Measurements from ENCODE around the gene APBA2.
"Not testable (repeated sequence)": the region's sequence is repeated elsewhere in the genome, so short reads cannot be mapped to it uniquely, and the experiment has no call there.

Gene APBA2

GRCh38 chr15:29018995-29019976 is 133.5 kb downstream of the APBA2 start:
- no peaks in the 10 kb centered on the region for H3K27me3 ChIP-seq (ENCODE audit: control insufficient read depth in 3 of 3, insufficient read depth in 3 of 3, low read depth in 1 of 3, low read length in 3 of 3)
- H3K4me2 ChIP-seq (ENCODE audit: insufficient read depth, low read length, poor library complexity, severe bottlenecking) = no peak overlapping the region
- no peak overlapping the region for H4K91ac ChIP-seq (ENCODE audit: low read depth, low read length, poor library complexity)
- no peak overlapping the region for H3K23ac ChIP-seq (ENCODE audit: low read depth, low read length, poor library complexity)
- H3K27ac ChIP-seq (replicated peaks; ENCODE audit: low read length) = no peak overlapping the region
- no peak overlapping the region for H3K14ac ChIP-seq (ENCODE audit: low read length)
- H3K4ac ChIP-seq (ENCODE audit: low read length) = no peak overlapping the region
- no peak overlapping the region for H2BK5ac ChIP-seq (ENCODE audit: low read length)
- no peak overlapping the region for H2BK12ac ChIP-seq (ENCODE audit: low read length)
- H3K4me1 ChIP-seq (ENCODE audit: control insufficient read depth in 2 of 2, insufficient read depth in 1 of 2, low read depth in 1 of 2, low read length in 2 of 2) = peaks cover 0 to 4% of the 10 kb centered on the region in 2 donors
- peak overlapping the region; percentile 49 for H3K18ac ChIP-seq (ENCODE audit: low read length)
- no peaks in the 10 kb centered on the region for H3K79me1 ChIP-seq (ENCODE audit: low read depth, low read length)
- H2AFZ ChIP-seq (ENCODE audit: low read length) = no peak overlapping the region
- no peak overlapping the region for H2AK5ac ChIP-seq (ENCODE audit: low read depth, low read length)
- H4K8ac ChIP-seq (ENCODE audit: low read depth, low read length) = no peak overlapping the region
- H3K9me3 ChIP-seq (replicated peaks in 1 of 2; ENCODE audit: control insufficient read depth in 2 of 2, insufficient read depth in 1 of 2, low read depth in 1 of 2, low read length in 2 of 2) = peaks cover 0 to 5% of the 10 kb centered on the region in 2 donors
- H3K36me3 ChIP-seq (replicated peaks in 1 of 2; ENCODE audit: control insufficient read depth in 2 of 2, insufficient read depth in 2 of 2, low read length in 2 of 2) = peaks cover 0 to 4% of the 10 kb centered on the region in 2 donors
- H3K9ac ChIP-seq (ENCODE audit: low read depth, low read length, poor library complexity) = no peak overlapping the region
- no peak overlapping the region for H2BK120ac ChIP-seq (ENCODE audit: low read depth, low read length)
- no peak overlapping the region for H2BK15ac ChIP-seq (ENCODE audit: low read length)
- DNase-seq (ENCODE audit: low spot score) = no peak
- WGBS, 2 donors (ENCODE audit: extremely low coverage in 2 of 2, insufficient read length in 2 of 2, insufficient replicate concordance in 1 of 2) = no CpG with 5 or more reads among the region's 9 CpGs
- H3K4me3 ChIP-seq (ENCODE audit: low read length in 2 of 2) = no peak overlapping the region

- Histone ChIP-seq H3K27me3 (ENCODE audit: control insufficient read depth in 3 of 3, insufficient read depth in 3 of 3, low read depth in 1 of 3, low read length in 3 of 3) (no peaks in the 10 kb centered on the region), H3K4ac (ENCODE audit: low read length) (no peak overlapping the region), H2AFZ (ENCODE audit: low read length) (no peak overlapping the region), H2AK5ac (ENCODE audit: low read depth, low read length) (no peak overlapping the region), H3K36me3 (replicated peaks in 1 of 2; ENCODE audit: control insufficient read depth in 2 of 2, insufficient read depth in 2 of 2, low read length in 2 of 2) (no peaks in the 10 kb centered on the region), H3K23ac (ENCODE audit: low read depth, low read length, poor library complexity) (no peak overlapping the region), H3K4me1 (ENCODE audit: control insufficient read depth in 2 of 2, insufficient read depth in 1 of 2, low read depth in 1 of 2, low read length in 2 of 2) (peaks cover 0 to 4% of the 10 kb centered on the region in 2 donors), H3K4me2 (ENCODE audit: insufficient read depth, low read length, poor library complexity, severe bottlenecking) (no peak overlapping the region), H3K79me1 (ENCODE audit: low read depth, low read length) (no peaks in the 10 kb centered on the region), H2BK15ac (ENCODE audit: low read length) (no peak overlapping the region), H3K9ac (ENCODE audit: low read depth, low read length, poor library complexity) (no peak overlapping the region), H2BK120ac (ENCODE audit: low read depth, low read length) (no peak overlapping the region), H4K8ac (ENCODE audit: low read depth, low read length) (no peak overlapping the region), H2BK5ac (ENCODE audit: low read length) (no peak overlapping the region), H3K9me3 (replicated peaks in 1 of 2; ENCODE audit: control insufficient read depth in 2 of 2, insufficient read depth in 1 of 2, low read depth in 1 of 2, low read length in 2 of 2) (peaks cover 0 to 5% of the 10 kb centered on the region in 2 donors), H3K4me3 (ENCODE audit: low read length in 2 of 2) (no peak overlapping the region), H3K27ac (replicated peaks; ENCODE audit: low read length) (no peak overlapping the region), H2BK12ac (ENCODE audit: low read length) (no peak overlapping the region), H3K14ac (ENCODE audit: low read length) (no peak overlapping the region), H3K18ac (ENCODE audit: low read length) (no peak overlapping the region), H4K91ac (ENCODE audit: low read depth, low read length, poor library complexity) (no peak overlapping the region)
- no CpG with 5 or more reads among the region's 7 CpGs for WGBS, 2 donors (ENCODE audit: extremely low coverage in 2 of 2, insufficient read length in 2 of 2, insufficient replicate concordance in 1 of 2)
- DNase-seq (ENCODE audit: low spot score) = no peak
Measured at GRCh38 chr15:29021857-29022256, 136.1 kb downstream of the APBA2 start.

- DNase-seq (ENCODE audit: low spot score) = no peak
- no peak overlapping the region for H3K4me3 ChIP-seq (ENCODE audit: low read length in 2 of 2)
- no peaks in the 10 kb centered on the region for H3K27me3 ChIP-seq (ENCODE audit: control insufficient read depth in 3 of 3, insufficient read depth in 3 of 3, low read depth in 1 of 3, low read length in 3 of 3)
- no peak overlapping the region for H3K14ac ChIP-seq (ENCODE audit: low read length)
- H2BK5ac ChIP-seq (ENCODE audit: low read length) = no peak overlapping the region
- H3K79me1 ChIP-seq (ENCODE audit: low read depth, low read length) = peaks cover under 1% of the 10 kb centered on the region
- H2BK15ac ChIP-seq (ENCODE audit: low read length) = no peak overlapping the region
- no peak overlapping the region for H2BK12ac ChIP-seq (ENCODE audit: low read length)
- no peak overlapping the region for H3K23ac ChIP-seq (ENCODE audit: low read depth, low read length, poor library complexity)
- no peak overlapping the region for H3K4ac ChIP-seq (ENCODE audit: low read length)
- no peak overlapping the region for H4K8ac ChIP-seq (ENCODE audit: low read depth, low read length)
- no peak overlapping the region for H2AFZ ChIP-seq (ENCODE audit: low read length)
- no peak overlapping the region for H3K18ac ChIP-seq (ENCODE audit: low read length)
- H2AK5ac ChIP-seq (ENCODE audit: low read depth, low read length) = no peak overlapping the region
- H4K91ac ChIP-seq (ENCODE audit: low read depth, low read length, poor library complexity) = no peak overlapping the region
- H3K36me3 ChIP-seq (replicated peaks in 1 of 2; ENCODE audit: control insufficient read depth in 2 of 2, insufficient read depth in 2 of 2, low read length in 2 of 2) = no peaks in the 10 kb centered on the region
- no peak overlapping the region for H3K9ac ChIP-seq (ENCODE audit: low read depth, low read length, poor library complexity)
- H3K4me1 ChIP-seq (ENCODE audit: control insufficient read depth in 2 of 2, insufficient read depth in 1 of 2, low read depth in 1 of 2, low read length in 2 of 2) = no peaks in the 10 kb centered on the region
- no peak overlapping the region for H3K4me2 ChIP-seq (ENCODE audit: insufficient read depth, low read length, poor library complexity, severe bottlenecking)
- no CpG with 5 or more reads among the region's 5 CpGs for WGBS, 2 donors (ENCODE audit: extremely low coverage in 2 of 2, insufficient read length in 2 of 2, insufficient replicate concordance in 1 of 2)
- H2BK120ac ChIP-seq (ENCODE audit: low read depth, low read length) = no peak overlapping the region
- H3K9me3 ChIP-seq (replicated peaks in 1 of 2; ENCODE audit: control insufficient read depth in 2 of 2, insufficient read depth in 1 of 2, low read depth in 1 of 2, low read length in 2 of 2) = peaks cover 2 to 18% of the 10 kb centered on the region in 2 donors
- H3K27ac ChIP-seq (replicated peaks; ENCODE audit: low read length) = no peak overlapping the region
Measured at GRCh38 chr15:29024662-29025061, 138.9 kb downstream of the APBA2 start.

- H2BK15ac ChIP-seq (ENCODE audit: low read length); H3K4me3 ChIP-seq (ENCODE audit: low read length in 2 of 2); H2AFZ ChIP-seq (ENCODE audit: low read length); H3K18ac ChIP-seq (ENCODE audit: low read length); H3K4me1 ChIP-seq (ENCODE audit: control insufficient read depth in 2 of 2, insufficient read depth in 1 of 2, low read depth in 1 of 2, low read length in 2 of 2); H3K9ac ChIP-seq (ENCODE audit: low read depth, low read length, poor library complexity); H4K91ac ChIP-seq (ENCODE audit: low read depth, low read length, poor library complexity); H2BK120ac ChIP-seq (ENCODE audit: low read depth, low read length); DNase-seq (ENCODE audit: low spot score); H2BK5ac ChIP-seq (ENCODE audit: low read length); H3K14ac ChIP-seq (ENCODE audit: low read length); H2AK5ac ChIP-seq (ENCODE audit: low read depth, low read length); H3K27ac ChIP-seq (replicated peaks; ENCODE audit: low read length); H3K4me2 ChIP-seq (ENCODE audit: insufficient read depth, low read length, poor library complexity, severe bottlenecking); H4K8ac ChIP-seq (ENCODE audit: low read depth, low read length); H3K23ac ChIP-seq (ENCODE audit: low read depth, low read length, poor library complexity); H3K4ac ChIP-seq (ENCODE audit: low read length); H3K79me1 ChIP-seq (ENCODE audit: low read depth, low read length); H2BK12ac ChIP-seq (ENCODE audit: low read length); H3K27me3 ChIP-seq (ENCODE audit: control insufficient read depth in 3 of 3, insufficient read depth in 3 of 3, low read depth in 1 of 3, low read length in 3 of 3); H3K36me3 ChIP-seq (replicated peaks in 1 of 2; ENCODE audit: control insufficient read depth in 2 of 2, insufficient read depth in 2 of 2, low read length in 2 of 2): not testable (repeated sequence)
- peaks cover 2 to 19% of the 10 kb centered on the region in 2 donors for H3K9me3 ChIP-seq (replicated peaks in 1 of 2; ENCODE audit: control insufficient read depth in 2 of 2, insufficient read depth in 1 of 2, low read depth in 1 of 2, low read length in 2 of 2)
- no CpG with 5 or more reads among the region's 17 CpGs for WGBS, 2 donors (ENCODE audit: extremely low coverage in 2 of 2, insufficient read length in 2 of 2, insufficient replicate concordance in 1 of 2)
Measured at GRCh38 chr15:29025411-29025810, 139.6 kb downstream of the APBA2 start.
